ENCODE measurements around the gene STEAP1B.
"Not testable (repeated sequence)": the region's sequence is repeated elsewhere in the genome, so short reads cannot be mapped to it uniquely, and the experiment has no call there.

The STEAP1B gene

DNA sequence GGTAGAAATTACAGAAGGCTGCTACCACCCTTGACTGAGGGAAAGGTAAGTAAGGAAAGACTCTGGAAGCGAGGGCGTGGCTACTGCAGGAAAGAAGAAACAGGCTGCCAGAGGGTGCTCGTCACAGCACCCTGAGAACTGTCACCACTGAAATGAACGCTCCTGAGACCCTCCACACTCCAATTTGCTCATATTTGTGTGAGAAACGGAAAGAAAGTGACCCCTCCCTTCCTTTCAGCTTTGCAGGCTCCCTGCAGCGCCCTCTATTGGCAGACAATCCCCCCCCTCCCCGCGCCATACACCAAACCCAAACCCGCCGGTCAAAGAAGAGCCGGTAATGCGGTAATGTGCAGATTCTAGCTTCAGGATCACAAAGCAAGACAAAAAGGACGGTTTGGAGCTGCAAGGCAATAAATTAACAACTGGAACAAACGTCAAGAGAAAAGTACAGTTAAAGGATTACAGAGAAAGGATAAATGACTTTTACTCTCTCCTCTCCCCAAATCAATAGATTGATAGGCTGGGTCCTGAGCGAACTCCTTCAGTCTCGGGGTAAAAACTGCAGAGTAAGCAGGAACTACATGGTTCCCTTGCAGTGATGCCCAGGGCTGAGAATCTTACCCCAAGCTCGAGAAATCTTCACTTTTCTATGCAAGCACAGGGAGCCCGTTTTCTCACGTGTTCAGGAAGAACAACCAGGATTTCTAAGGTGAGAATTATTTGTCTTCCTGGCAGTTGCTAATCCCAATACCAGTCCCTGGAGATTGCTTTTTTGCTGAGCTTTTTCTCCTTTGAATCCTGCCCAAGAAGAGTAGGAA lies 47.6 kb downstream of the STEAP1B start:
- no peak for DNase-seq

DNA sequence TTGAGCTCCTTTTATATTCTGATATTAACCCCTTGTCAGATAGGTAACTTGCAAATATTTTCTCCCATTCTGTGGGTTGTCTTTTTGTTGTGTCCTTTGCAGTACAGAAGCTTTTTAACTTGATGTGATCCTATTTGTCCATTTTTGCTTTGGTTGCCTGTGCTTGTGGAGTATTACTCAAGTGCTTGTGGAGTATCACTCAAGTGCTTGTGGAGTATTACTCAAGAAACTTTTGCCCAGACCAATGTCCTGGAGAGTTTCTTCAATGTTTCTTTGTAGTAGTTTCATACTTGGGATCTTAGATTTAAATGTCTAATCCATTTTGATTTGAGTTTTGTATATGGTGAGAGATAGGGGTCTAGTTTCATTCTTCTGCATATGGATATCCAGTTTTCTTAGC lies 50.0 kb downstream of the STEAP1B start:
- not testable (repeated sequence) for DNase-seq

DNA sequence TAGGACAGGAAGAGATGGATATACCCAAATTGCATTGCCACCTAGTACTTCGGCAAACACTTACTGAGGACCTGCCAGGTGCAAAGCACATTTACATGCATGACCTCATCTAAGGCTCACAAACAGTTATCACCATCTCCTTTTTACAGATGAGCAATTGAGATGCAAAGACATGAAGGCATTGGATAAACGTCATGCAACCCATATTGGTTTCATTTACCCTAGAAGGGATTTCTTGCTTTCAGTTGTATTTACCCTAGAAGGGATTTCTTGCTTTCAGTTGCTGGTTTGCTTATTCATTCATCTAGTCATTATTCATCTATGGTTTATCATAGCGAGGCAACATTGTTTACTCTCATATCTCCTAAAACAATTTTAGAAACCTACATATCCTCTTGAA lies 52.2 kb downstream of the STEAP1B start:
- no peak for DNase-seq

DNA sequence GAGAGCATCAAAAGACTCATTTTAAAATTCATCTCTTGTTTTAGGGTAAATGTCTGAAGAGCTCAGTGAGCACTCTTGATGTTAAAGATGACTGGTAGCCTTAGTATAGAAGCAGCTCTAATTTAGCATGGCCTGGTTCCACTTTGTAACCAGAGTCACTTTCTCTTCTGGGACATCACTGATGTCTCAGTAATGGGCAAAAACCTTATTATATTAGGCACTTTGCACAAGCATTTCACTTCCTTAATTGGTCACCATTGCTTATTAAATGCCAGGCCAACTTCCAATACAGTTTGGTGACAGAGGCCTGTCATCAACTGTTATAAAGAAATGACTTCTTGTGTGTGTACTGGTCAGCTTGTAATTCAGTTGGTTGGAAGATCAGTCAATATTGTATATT lies 53.0 kb downstream of the STEAP1B start:
- DNase-seq, result no peak

DNA sequence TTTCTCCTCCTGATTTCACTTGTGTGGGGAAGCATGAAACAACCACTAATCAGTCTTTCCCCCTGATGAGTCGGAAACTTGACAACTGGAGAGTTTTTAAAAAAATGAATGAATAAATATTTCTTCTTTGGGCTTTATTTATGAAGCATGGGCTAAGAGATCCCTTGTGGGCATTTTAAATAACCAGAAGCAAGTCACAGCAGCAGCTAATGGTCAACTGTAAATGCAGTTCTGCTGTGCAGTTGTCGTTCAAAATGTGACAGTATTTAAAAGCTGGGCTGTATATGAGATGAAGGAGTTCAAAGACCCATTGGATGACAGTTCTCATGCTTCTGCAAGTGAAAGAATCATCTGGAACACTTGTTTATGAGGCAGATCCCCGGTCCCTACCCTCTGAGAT lies 54.1 kb downstream of the STEAP1B start:
- no peak for DNase-seq

DNA sequence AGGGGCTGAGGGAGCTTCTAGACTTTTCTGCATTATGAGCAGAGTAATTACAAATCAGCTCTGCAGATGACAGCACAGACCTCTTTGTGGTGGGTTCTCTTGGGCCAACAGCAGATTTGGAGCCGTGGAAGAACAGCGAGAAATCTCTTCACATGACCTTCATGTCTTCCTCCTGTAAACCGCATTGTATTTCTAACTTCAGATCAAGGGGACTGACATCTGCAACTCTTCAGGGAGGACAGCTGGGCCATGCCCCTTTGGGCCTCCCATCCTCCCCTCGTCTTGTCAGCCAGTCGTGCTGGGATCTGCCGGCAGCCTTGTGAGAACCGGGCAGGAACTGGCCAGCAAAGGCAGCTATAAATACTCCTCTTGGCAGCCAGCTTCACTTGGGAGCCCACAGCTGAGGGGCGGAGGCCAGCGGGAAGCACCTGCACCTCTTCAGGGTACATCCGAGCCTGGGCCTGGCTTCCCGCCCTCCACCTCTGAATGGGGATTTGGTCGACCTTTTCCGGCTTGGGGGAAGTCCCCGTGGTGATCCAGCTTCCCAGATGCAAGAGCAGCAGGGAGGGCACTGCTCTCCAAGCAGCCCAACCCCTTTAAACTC lies 54.7 kb downstream of the STEAP1B start:
- no peak for DNase-seq

DNA sequence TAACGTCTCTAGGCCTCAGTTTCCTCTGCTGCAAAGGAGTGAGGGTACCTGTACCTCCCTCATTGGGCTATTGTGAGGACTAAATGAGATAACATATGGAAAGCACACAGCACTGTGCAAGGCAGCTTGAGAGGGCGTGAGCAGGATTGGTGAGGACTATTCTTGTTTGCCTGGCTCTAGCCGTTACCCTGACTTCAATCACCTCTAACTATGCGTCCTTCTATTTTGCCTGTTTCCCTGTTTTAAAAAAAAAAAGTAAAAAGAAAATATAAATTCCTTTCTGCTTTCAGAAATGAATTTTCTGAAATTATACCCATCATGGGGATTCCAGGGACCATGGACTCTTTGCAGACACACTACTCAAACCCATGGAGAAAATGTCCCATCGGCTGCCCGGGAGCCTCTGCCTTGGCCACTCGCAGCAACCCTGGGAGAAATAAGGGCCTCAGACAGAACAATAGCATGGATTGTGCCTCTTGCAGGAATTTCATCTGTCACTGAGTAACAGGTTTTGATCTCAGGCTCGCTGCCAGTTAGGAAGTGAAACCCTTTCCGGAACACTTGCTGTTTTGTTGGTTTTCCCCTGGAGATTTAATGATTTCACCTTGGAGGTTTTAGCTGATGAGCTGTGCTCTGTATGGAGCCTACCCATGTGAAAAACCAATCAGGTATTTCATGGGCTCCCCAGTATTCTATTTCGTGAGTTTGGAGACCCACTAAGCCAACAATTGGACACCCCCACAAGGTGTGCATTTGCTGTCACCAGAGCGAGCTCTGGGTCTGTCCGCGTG lies 55.6 kb downstream of the STEAP1B start:
- DNase-seq, result no peak

DNA sequence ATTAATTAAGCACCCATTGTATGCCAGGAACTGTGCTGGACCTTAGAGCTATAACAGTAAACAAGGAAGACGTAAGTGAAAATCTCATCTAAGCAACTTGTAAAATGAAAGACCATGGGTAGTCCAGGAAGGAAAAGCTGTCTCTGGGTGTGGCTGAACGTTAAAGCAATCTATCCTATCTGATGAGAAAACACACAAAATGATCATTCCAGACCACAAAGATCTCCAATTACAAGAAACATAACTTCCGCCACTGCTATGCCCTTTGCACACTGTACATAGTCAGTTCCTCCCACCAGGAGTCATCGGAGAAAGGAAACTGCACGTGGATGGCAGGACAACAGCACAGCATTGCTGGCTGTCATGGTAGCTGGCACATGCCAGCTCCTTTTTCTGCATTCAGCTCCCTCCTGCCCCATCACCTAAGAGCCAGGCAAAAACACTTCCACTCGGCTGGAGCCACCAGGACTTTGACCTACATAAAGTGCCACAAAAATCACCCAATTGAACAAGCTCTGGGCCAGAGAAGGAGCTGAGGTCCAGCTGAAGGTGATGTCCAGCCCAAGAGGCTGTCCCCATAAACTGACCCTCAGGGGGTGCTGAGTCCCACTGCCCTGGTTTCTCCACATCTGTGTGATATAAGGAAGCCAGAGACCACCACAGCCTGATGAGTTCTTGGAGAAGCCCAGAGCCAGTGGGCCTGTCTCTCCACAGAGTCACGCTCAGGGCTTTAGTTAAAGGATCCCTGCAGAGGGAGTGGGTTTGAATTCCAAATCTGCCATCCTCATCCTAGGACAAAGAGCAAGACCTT lies 56.4 kb downstream of the STEAP1B start:
- no peak for DNase-seq

DNA sequence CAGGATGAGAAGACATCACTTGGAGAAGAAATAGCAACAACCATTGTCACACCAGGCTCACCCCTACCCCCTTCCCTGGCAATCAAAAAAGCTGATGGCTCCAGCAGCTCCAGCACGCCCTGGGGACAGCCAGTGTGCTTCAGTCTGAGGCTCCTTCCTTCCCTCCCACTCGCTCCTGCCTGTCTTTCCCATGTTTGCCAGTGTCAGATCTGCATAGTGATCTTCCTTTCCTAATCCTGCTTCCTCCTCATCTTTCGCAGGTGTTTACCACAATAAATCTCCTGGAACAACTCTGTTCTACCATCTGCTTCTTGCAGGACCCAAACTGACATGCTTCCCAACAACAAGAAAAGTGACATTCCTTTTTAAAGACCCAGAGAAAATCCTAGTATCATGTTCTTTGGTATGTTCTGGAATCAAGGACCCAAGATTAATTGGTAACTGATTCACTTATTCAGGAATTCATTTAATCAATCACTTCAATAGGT lies 57.1 kb downstream of the STEAP1B start:
- DNase-seq, result no peak

DNA sequence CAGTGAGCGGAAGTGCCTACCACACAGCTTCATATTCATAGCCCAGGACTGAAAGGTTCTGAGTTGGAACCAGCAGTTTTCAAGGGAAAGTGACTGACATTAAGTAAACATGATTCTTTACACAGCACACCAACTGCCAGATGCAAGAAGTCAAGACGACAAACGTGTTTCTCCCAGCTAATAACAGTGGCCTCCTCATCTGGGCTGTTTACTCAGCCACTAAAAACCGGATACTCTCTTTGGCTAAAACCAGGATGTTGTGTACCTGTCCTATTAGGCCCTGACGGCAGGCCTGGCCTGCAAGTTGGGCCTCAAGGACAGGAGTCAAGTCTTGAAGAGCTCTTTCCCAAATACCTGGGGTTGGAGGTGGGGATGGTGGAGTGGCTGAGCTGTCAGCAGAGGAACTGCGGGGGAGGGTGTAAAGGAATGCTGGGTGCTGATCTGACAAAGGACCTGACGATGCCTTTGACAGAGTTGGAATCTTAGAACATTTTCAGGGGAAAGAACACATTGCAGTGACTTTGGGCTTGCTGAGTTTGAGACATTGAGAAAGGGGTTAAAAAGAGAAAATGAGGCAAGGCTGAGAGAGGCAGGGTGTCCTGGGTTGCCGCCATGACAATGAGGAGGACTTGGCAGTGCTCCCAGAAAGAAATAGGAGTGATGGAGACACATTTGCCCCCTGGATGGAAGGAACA lies 57.7 kb downstream of the STEAP1B start:
- DNase-seq, result no peak

DNA sequence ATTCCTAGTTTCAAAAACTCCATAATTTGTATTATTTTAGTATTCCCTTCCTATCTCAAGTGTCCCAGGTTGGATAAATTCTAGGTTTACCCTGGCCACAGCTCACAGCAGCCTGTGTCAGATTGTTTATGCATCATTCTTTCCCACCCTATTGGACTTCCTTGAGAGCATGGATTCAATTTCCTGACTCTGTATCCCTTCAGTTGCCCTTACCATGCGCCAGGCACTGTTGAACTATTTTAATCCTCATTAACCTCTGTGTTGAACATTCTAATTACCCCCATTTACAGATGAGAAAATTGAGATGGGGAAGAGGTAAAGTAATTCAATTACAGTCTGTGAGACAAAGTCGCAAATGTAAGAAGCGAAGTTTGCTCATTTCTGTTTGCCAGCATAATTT lies 58.8 kb downstream of the STEAP1B start:
- no peak for DNase-seq

DNA sequence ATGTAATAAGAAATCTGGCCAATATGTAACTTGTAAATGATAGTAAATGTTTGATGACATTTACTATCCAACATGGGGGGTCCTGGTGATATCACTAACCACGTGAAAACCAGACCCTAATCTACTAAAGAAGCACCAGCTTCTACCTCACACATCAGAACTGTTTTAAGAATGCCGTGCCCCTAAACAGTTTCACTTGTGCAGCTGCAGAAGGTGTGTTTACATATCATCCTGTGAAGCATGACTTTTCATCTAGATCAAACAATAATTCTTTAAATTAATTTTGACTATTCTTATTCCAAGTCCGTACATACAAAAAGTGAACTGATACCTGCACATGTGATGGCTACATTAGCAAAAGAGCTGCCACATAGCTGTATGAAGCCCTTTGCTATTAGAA lies 61.0 kb downstream of the STEAP1B start:
- DNase-seq, result no peak

DNA sequence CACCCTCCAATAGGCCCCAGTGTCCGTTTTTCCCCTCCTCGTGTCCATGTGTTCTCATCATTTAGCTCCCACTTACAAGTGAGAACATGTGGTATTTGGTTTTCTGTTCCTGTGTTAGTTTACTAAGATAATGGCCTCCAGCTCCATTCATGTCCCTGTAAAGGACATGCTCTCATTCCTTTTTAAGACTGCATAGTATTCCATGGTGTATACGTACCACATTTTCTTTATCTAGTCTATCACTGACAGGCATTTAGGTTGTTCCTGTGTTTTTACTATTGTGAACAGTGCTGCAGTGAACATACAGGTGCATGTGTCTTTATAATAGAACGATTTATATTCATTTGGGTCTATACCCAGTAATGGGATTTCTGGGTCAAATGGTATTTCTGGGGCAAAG lies 63.4 kb downstream of the STEAP1B start:
- not testable (repeated sequence) for DNase-seq

DNA sequence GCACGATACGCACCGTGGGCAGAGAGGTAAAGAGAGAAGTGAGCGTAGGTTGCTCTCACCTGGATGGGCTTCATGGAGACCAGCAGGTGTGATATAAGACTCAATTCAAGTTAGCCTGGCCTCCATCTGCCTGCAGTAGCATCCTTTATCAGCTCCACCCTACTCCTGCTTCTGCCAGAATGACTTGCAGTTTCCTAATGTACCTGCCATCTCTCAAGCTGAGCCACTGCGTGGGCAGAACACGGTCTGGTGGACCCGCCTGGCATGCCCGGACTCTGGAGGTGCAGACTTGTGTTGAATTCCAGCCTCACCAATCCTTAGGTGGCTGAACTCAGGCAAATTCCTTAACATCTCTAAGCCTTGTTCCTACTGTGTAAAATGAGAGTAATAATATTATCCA lies 64.3 kb downstream of the STEAP1B start:
- no peak for DNase-seq

DNA sequence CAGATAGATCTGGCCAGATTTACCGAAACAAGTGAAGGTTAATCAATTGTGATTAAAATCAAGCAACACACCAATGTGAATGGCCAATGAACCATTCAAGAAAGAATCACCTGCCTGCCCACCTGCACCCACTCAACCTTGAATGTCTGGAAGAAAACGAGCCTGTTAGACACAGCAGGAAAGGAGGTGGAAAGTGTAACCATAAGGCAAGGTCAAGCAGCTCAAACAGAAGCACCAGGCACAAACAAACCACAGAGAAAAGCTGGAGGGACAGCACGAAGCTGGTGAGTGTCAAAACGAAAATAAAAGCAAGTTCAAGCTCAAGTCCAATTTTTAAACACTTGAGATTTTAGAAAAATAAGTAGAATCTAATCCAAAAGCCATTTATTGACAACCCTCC lies 64.9 kb downstream of the STEAP1B start:
- no peak for DNase-seq

DNA sequence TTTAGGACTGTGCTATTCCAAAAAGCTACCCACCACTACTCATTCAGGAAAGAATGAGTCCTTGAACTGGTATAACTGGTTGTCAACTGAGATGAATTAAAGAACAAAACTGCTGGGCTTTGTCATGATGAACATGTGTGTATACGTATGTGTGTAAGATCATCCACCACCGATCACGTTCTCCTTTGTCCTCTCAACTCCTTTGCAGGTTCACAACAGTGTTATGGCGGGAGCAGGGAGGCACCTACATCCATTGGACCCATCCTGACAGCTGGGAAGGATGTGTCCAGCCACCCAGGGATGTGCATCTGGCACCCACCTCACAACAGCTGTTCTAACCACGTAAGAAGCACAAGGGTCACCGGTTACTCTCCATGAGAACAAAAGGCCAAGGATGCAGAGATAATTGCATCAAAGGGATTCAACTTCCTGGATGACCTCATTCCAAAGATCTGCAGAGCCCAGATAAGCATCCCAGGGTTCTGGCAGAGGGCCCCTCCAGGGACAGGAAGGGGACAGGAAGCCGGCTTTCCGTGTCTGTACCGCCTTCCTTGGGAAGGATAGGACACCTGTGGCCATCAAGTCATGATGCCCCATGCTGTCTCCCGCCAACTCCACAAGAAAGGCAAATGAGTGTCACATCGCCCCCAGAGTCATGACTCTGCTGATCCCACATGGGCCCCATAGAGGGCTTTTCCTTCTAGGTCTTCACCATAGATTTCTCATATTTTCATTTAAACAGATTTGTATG lies 66.1 kb downstream of the STEAP1B start:
- no peak for DNase-seq

DNA sequence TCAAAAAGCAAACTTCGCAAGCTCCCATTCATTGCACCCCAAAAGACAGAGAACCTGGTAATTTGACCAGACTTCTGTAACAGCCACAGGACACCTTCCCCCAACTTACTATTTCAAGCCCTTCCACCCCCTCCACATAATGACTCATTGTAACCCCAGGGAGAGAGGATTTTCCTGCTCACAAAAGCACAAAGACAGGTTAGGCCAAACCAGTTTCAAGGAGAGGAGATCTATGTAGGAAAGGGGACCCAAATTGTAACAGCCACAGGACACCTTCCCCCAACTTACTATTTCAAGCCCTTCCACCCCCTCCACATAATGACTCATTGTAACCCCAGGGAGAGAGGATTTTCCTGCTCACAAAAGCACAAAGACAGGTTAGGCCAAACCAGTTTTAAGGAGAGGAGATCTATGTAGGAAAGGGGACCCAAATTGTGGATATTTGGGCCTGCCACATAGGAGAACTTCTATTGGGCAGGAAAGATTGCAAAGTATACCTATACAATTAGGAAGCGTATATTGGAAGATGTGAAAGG lies 66.8 kb downstream of the STEAP1B start:
- DNase-seq, result not testable (repeated sequence)

DNA sequence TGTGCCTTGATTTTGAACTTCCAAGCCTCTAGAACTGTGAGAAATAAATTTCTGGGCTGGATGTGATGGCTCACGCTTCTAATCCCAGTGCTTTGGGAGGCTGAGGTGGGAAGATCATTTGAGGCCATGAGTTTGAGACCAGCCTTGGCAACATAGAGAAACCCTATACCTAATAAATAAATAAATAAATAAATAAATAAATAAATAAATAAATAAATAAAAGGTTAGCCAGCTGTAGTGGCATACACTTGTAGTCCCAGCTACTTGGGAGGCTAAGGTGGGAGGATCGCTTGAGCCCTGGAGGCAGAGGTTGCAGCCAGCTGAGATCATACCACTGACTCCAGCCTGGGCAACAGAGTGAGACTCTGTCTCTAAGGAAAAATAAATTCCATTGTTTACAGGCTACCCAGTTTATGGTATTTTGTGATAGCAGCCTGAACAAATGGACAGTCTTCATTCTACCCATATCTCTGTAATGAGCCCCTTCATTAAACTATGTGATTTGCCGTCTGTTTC lies 67.7 kb downstream of the STEAP1B start:
- DNase-seq, result no peak

DNA sequence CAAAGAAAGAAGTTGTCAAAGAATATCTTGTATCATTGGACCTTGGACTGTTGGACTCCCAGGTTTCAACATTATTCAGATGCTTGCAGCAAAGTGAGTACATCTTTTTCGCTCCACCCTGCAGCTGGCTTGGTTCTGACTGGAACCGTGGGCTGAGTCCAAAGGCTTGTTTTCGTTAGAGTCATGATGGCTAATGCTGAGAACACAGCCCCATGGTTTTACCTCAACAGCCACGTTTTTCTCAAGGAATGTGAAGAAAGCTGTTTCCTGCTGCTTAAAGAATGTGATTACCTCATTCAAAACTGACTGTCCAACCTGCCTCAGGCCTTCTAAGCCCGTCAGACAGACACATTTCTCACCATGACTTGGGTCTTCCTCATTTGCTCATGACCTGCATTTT lies 69.5 kb downstream of the STEAP1B start:
- DNase-seq, result no peak

DNA sequence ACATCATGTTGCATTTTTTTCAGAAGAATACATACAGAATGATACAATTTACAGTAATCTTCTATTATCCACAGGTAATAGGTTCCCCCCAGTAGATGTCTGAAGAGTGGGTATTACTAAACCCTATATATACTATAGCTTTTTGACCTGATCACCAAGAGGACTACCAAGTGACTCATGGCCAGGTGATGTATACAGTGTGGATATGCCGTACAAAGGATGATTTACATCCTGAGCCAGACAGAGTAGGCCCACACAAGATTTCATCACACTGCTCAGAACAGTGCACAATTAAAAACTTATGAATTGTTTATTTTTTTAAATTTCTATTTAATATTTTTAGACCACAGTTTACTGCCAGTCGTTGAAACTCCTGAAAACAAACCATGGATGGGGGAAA lies 70.6 kb downstream of the STEAP1B start:
- DNase-seq, result no peak

DNA sequence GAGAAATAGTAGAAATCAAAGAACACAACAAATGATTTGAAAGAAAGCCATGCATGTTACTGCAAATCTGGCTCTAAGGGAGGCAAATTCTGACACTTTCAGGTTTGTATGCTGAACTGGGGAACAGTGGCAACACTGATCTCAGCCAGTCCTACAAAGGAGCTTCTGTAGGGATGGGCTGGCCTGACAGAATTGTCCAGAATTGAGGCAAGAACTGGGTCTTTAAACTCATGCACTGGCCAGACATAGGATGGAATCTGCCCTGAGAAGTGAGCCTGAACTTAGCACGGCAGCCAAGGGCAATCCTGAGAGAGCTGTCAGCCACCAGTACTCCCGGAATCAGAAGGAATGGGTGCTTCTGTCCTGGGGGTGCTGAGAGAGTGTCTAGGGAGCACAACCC lies 72.1 kb downstream of the STEAP1B start:
- no peak for DNase-seq

Data from activated CD8-positive, alpha-beta memory T cell treated with anti-CD3 and anti-CD28 coated beads, Interleukin-2, amount 50 U/mL, for 4 hours (primary cell).